Vagina (tissue), 2 donors: ENCODE measurements around the gene NEUROD2.

Experiments
- CTCF ChIP-seq, 3 experiments: fragments of 450-650 bp in 2 of 3; fragments of 200-600 bp in 1 of 3; sonication (generic) in 1 of 3; IDR thresholded peaks; one replicate each; pipeline ENCODE4 v1.5.1; 2017 to 2019; ENCODE audit warnings: antibody characterized with exemption in 3 of 3, mild to moderate bottlenecking in 2 of 3, moderate library complexity in 2 of 3
- POLR2A ChIP-seq, 2 donors: fragments of 450-650 bp; IDR thresholded peaks; one replicate each; pipeline ENCODE4 v1.6.1; 2017; ENCODE audit warnings: antibody characterized with exemption in 2 of 2, mild to moderate bottlenecking in 2 of 2, moderate library complexity in 2 of 2
- POLR2AphosphoS5 ChIP-seq, 2 donors: sonication (generic); formaldehyde crosslinking; IDR thresholded peaks; one replicate each; pipeline ENCODE4 v1.9.0; 2017; ENCODE audit warnings: antibody characterized with exemption in 2 of 2, mild to moderate bottlenecking in 2 of 2, low read depth in 1 of 2; ENCODE audit not compliant: insufficient read depth in 1 of 2

DNA sequence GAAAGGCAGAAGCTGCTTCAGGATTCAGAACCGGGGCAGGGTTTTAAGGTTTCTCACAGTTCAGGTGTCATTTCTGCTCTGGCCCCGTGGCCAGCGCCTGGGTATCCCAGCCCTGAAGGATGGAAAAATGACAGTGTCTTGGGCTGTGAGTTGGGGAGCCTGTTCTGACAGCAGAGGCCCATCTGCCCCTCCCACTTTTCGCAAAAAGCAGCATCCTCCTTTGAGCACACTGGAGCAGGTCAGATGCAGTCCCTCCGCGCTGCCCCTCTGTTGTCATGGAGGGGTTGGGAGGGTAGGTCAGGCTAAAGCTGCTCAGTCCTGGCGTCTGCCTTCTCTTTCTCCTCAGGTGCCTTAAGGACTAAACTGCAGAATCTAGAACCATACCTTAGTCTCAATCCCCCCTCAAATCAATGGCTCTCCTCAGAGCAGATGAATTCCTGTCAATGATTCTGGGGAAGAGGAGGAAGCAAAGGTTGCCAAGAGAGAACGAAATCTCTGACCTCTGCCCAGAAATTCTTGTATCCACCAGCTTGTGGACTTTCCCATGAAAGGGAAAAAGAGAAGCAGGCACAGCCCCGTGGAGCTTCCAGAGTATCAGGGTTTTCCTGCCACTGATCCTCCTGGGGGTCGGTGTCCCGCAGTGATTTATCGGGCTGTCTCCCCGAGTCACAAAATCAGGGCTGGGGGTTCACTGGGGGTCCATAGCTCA is 7.3 kb downstream of the NEUROD2 start:
- TF ChIP-seq POLR2A (IDR thresholded peaks at IDR 0.05) (no peak), POLR2AphosphoS5 (IDR thresholded peaks at IDR 0.05; ENCODE audit: insufficient read depth in 1 of 2, low read depth in 1 of 2) (no peak), CTCF (IDR thresholded peaks at IDR 0.05) (no peak)
